Testis (tissue), 3 donors: Measurements from ENCODE around the gene WEE1. TPM values are rescaled to one million over a fixed set of nuclear protein-coding genes. Genes with fewer than 3 reads are reported as not detected.
"Not testable (repeated sequence)": the region's sequence is repeated elsewhere in the genome, so short reads cannot be mapped to it uniquely, and the experiment has no call there.

Experiments used
- DNase-seq: peaks from one replicate; pipeline ENCODE4 v3.0.0-alpha.2; 2019
- H3K27ac ChIP-seq, 2 donors: fragments of 200-600 bp; sonication (generic); one replicate each; pipeline ENCODE4 v1.5.1; 2019
- H3K27me3 ChIP-seq: fragments of 200-600 bp; sonication (generic); one replicate; pipeline ENCODE4 v1.5.1; 2019
- H3K36me3 ChIP-seq: fragments of 200-600 bp; sonication (generic); one replicate; pipeline ENCODE4 v1.5.1; 2017; ENCODE audit warnings: low read depth; ENCODE audit errors: missing control alignments
- H3K4me1 ChIP-seq: fragments of 200-600 bp; sonication (generic); one replicate; pipeline ENCODE4 v1.5.1; 2019
- H3K4me3 ChIP-seq, 2 donors: fragments of 200-600 bp; sonication (generic); one replicate each; pipeline ENCODE4 v1.5.1; 2017 to 2019
- H3K9me3 ChIP-seq: fragments of 200-600 bp; sonication (generic); one replicate; pipeline ENCODE4 v1.5.1; 2017
- CTCF ChIP-seq, 3 experiments: fragments of 450-650 bp in 2 of 3; fragments of 200-600 bp in 1 of 3; sonication (generic) in 1 of 3; IDR thresholded peaks; one replicate each; pipeline ENCODE4 v1.5.1; 2016 to 2019; ENCODE audit warnings: antibody characterized with exemption in 3 of 3, mild to moderate bottlenecking in 2 of 3, moderate library complexity in 1 of 3
- POLR2A ChIP-seq: fragments of 450-650 bp; IDR thresholded peaks from one replicate; pipeline ENCODE4 v1.6.1; 2017; ENCODE audit warnings: antibody characterized with exemption, mild to moderate bottlenecking, moderate library complexity
- WGBS, 2 donors: methylation state at CpG; one replicate each; pipeline ENCODE4 v1.1.5; 2018; 5-methylcytosine and 5-hydroxymethylcytosine counted together
- intact Hi-C: fragments of 100-400 bp; cut with DNase I; formaldehyde crosslinking; loops from one replicate; pipeline ENCODE4 v1.15.1; 2023; ENCODE audit warnings: low total_unique reads
- polyA plus RNA-seq: library from polyadenylated mRNA; stranded (reverse); fragments of 350-450 nt; fragmentation: Illumina TruSeq; extraction: RNeasy Lipid Tissue Mini Kit (QIAGEN cat#74804); gene quantifications from one replicate; pipeline ENCODE4 v1.2.3, GENCODE V29; 2014; ENCODE audit warnings: low read depth, low replicate concordance; ENCODE audit not compliant: insufficient read depth
- total RNA-seq, 2 donors: library from RNA; depleted of rRNA; stranded (reverse); fragments of >200 nt; gene quantifications; one replicate each; pipeline ENCODE4 v1.2.3, GENCODE V29; 2016

The WEE1 gene
- total and polyA plus RNA-seq, 3 donors from 2014 or later = 34.3 to 100 (median 59.8) TPM

GRCh38 chr11:9600166-9600565 lies 26.7 kb downstream of the WEE1 start:
- no peak for TF ChIP-seq CTCF (IDR thresholded peaks at IDR 0.05)
- no peak for TF ChIP-seq POLR2A
- no peaks in the 10 kb centered on the region for H3K9me3 ChIP-seq
- H3K36me3 ChIP-seq = no peaks in the 10 kb centered on the region
- WGBS, 2 donors = 83 to 98% methylated on average over 2 of the region's 2 CpGs
- intact Hi-C loops = no loop called here
- no peak overlapping the region for H3K4me3 ChIP-seq
- no peaks in the 10 kb centered on the region for H3K27me3 ChIP-seq
- no peaks in the 10 kb centered on the region for H3K4me1 ChIP-seq
- no peak overlapping the region for H3K27ac ChIP-seq
- DNase-seq = no peak

- 91 to 93% methylated on average over 4 of the region's 4 CpGs for WGBS, 2 donors
- no peak for DNase-seq
- intact Hi-C loops = no loop called here
Measured at GRCh38 chr11:9600644-9601036, 27.2 kb downstream of the WEE1 start.

GRCh38 chr11:9601037-9601875 lies 27.8 kb downstream of the WEE1 start:
- intact Hi-C loops = no loop called here
- no peak overlapping the region for H3K27ac ChIP-seq
- no peaks in the 10 kb centered on the region for H3K27me3 ChIP-seq
- H3K4me1 ChIP-seq = no peaks in the 10 kb centered on the region
- 66 to 72% methylated on average over 7 of the region's 7 CpGs for WGBS, 2 donors
- TF ChIP-seq POLR2A = no peak
- no peak for TF ChIP-seq CTCF (IDR thresholded peaks at IDR 0.05)
- no peaks in the 10 kb centered on the region for H3K36me3 ChIP-seq
- no peak overlapping the region for H3K4me3 ChIP-seq
- no peak for DNase-seq
- H3K9me3 ChIP-seq = no peaks in the 10 kb centered on the region

More at GRCh38 chr11:9600644-9601036, 27.2 kb downstream of the WEE1 start:
- no peaks in the 10 kb centered on the region for H3K27me3 ChIP-seq
- H3K36me3 ChIP-seq = no peaks in the 10 kb centered on the region
- H3K4me3 ChIP-seq = no peak overlapping the region
- no peak for TF ChIP-seq POLR2A
- TF ChIP-seq CTCF (IDR thresholded peaks at IDR 0.05) = no peak
- no peaks in the 10 kb centered on the region for H3K4me1 ChIP-seq
- H3K9me3 ChIP-seq = no peaks in the 10 kb centered on the region
- H3K27ac ChIP-seq = no peak overlapping the region

GRCh38 chr11:9601876-9602199 lies 28.4 kb downstream of the WEE1 start:
- H3K9me3 ChIP-seq = no peaks in the 10 kb centered on the region
- no peak overlapping the region for H3K4me3 ChIP-seq
- no peaks in the 10 kb centered on the region for H3K36me3 ChIP-seq
- 77 to 81% methylated on average over 5 of the region's 5 CpGs for WGBS, 2 donors
- no peak for DNase-seq
- TF ChIP-seq CTCF (IDR thresholded peaks at IDR 0.05) = no peak
- no peak for TF ChIP-seq POLR2A
- no peaks in the 10 kb centered on the region for H3K27me3 ChIP-seq
- no peak overlapping the region for H3K27ac ChIP-seq
- intact Hi-C loops = no loop called here
- no peaks in the 10 kb centered on the region for H3K4me1 ChIP-seq

- WGBS, 2 donors = 94 to 95% methylated on average over 14 of the region's 14 CpGs
- H3K27me3 ChIP-seq, H3K27ac ChIP-seq, H3K9me3 ChIP-seq, H3K36me3 ChIP-seq, H3K4me3 ChIP-seq, DNase-seq, H3K4me1 ChIP-seq, intact Hi-C loops: not testable (repeated sequence)
Measured at GRCh38 chr11:9603214-9603613, 29.7 kb downstream of the WEE1 start.
